Stimulated activated naive CD8-positive, alpha-beta T cell treated with anti-CD3 and anti-CD28 coated beads, Interleukin-15, Interleukin-2, amounts not matched to agents 100 U/mL and 50 U/mL, for 24 hours (primary cell): ENCODE measurements around the gene KIF12.
"Not testable (repeated sequence)": the region's sequence is repeated elsewhere in the genome, so short reads cannot be mapped to it uniquely, and the experiment has no call there.

ENCODE experiments used
- ATAC-seq: fragments of 150-1000 bp; cut with Tn5 transposase; one replicate; pipeline ENCODE4 v1.10.0; 2021
- DNase-seq: peaks from one replicate; pipeline ENCODE4 v3.0.0; 2021

The KIF12 gene

DNA sequence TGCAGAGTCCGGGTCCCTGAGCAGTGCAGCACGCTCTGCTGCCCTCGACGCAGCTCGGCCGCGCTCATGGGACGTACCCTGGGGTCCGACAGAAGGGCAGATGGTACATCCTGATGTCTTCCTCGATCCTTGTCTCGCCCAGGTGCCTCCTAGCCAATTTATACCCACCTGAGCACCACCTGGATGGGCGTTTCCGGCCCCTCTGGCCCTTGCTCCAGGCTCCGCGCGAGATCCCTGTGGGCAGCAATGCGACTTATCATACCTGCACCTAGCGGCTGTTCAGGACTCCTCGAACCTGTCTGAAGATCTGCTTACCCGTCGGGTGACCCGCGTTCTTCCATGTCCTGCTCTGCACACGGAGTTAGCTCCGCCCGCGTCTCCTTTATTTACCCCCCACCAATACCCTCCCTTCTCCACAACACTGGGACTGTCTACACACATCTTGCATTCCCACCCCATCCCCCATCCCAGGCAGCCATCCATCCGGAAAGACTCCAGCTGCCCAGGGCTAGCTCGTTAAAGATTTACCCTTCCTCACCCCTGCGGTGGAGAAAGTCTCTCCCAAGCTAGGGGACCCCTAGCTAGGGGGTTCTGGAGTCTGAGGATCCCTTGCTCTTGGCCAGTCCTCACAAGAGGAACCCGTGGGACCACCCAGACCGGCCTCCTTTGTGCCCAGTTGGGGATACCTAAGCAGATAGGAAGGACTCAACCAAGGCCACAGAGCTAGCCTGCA lies at the start of gene KIF12:
Gene KIF12 (minus strand): TSS at position 357 of the 733 bp plus-strand sequence. CDS start 16 bp downstream, at position 341.
- DNase-seq (no peak), ATAC-seq (no peak)

- DNase-seq (no peak), ATAC-seq (no peak)
Observed at GRCh38 chr9:114146735-114147134, 47.6 kb upstream of the KIF12 start.

DNA sequence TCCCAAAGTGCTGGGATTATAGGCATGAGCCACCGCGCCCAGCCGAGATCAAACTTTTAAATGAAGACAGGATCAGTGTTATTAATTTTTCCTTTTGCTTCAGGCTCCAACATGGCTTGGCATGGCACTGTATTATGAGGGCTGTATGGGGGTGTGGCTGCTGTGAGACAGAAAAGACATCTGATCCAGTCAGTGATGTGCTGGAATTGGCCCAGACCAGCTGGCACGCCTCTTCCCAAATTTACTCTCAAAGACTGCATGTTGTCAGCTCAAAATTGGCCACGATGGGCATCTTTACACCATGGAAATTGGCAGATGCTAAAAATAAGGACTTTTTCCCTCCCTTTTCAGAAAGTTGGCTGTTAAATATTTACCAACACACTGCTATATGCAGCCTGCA lies 44.1 kb upstream of the KIF12 start:
- ATAC-seq (no peak), DNase-seq (no peak)

- DNase-seq (no peak), ATAC-seq (no peak)
Observed at GRCh38 chr9:114141553-114142402, 42.7 kb upstream of the KIF12 start.

DNA sequence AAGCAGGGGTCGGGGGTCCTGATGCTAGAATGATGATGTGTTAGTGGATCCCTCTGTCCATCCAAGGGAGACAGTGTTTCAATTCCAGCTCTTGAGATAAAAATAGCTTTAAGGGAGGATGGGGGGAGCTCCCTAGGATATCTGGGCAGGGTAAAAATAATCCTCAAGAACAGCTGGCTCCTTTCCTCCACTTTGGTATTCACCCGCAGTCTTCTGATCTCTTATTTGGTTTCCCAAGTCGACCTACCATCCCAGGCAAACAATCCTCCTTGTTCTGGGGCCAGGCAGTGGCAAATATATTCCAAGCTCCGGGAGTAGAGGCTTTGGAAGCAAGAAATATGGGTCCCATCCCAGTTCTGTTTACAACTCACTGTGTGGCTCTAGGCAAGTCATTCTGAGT lies 41.8 kb upstream of the KIF12 start:
- no peak for DNase-seq
- ATAC-seq = no peak

DNA sequence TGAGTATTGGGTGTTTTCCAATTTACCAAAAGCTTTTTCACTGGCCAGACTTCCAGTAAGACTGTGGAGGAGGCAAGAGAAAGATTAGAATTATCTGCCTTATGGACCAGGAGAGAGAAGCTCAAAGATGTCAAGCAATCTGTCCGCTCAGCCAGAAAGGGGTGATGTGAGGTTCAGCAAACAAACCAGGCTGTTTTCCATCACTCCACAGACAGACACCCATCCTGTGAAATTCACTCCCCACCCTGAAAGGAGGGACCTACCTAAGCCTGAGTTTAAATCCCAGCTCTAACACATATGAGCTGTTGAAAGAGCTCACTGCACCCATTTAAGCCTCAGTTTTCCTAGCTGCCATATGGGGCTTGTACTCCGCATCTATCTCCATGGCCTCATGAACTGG lies 41.3 kb upstream of the KIF12 start:
- DNase-seq (no peak), ATAC-seq (no peak)

DNA sequence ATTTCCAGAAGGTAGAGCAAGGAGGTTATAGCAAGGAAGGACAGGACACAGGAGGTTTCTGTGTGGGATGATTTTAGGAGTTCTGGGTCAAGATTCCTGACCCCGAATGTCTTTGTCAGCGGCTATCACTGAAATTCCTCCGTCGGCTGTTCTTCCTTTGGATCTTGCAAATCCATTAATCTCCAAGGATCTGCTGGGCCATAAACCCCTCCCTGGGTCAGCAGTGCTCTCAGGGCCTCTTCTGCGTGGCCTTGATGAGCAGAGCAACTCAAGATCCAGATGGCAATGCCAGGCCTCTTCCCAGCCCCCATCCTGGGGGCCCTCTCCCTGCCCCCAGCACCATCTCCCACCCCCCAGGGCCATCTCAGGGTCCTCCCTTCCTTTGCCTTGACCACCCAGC lies 40.0 kb upstream of the KIF12 start:
- ATAC-seq = no peak
- DNase-seq = no peak

GRCh38 chr9:114138552-114138971 lies 39.5 kb upstream of the KIF12 start:
- no peak for ATAC-seq
- DNase-seq = no peak

GRCh38 chr9:114137831-114138230 lies 38.7 kb upstream of the KIF12 start:
- no peak for DNase-seq
- no peak for ATAC-seq

- ATAC-seq = no peak
- no peak for DNase-seq
Observed at GRCh38 chr9:114134827-114135396, 35.8 kb upstream of the KIF12 start.

GRCh38 chr9:114132550-114132918 lies 33.4 kb upstream of the KIF12 start:
- DNase-seq (no peak), ATAC-seq (no peak)

GRCh38 chr9:114131808-114132549 lies 32.9 kb upstream of the KIF12 start:
- DNase-seq (no peak), ATAC-seq (no peak)

GRCh38 chr9:114130624-114131277 lies 31.7 kb upstream of the KIF12 start:
- DNase-seq (no peak), ATAC-seq (no peak)

GRCh38 chr9:114130141-114130540 lies 31.0 kb upstream of the KIF12 start:
- ATAC-seq (no peak), DNase-seq (no peak)

DNA sequence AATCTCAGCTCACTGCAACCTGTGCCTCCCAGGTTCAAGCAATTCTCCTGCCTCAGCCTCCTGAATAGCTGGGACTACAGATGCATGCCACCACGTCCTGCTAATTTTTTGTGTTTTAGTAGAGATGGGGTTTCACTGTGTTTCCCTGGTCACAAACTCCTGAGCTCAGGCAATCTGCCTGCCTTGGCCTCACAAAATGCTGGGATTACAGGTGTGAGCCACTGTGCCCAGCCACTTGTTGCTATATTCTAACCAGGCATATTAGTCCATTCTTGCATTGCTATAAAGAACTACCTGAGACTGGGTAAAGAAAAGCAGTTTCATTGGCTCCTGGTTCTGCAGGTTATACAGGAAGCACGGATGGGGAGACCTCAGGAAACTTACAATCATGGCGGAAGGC lies 29.7 kb upstream of the KIF12 start:
- DNase-seq, ATAC-seq: not testable (repeated sequence)

GRCh38 chr9:114126247-114127060 lies 27.4 kb upstream of the KIF12 start:
- ATAC-seq (no peak), DNase-seq (no peak)

GRCh38 chr9:114125476-114126013 lies 26.5 kb upstream of the KIF12 start:
- no peak for ATAC-seq
- DNase-seq = no peak

- ATAC-seq = no peak
- DNase-seq = no peak
Observed at GRCh38 chr9:114124666-114125475, 25.8 kb upstream of the KIF12 start.

GRCh38 chr9:114124138-114124537 lies 25.0 kb upstream of the KIF12 start:
- ATAC-seq = no peak
- DNase-seq = no peak
